GM21723 (cell line): ENCODE results near the gene P2RX2.

Source experiments
- ATAC-seq: cut with Tn5 transposase; IDR thresholded peaks from one replicate; pipeline ENCODE4 v1.9.1; 2021; ENCODE audit warnings: mild to moderate bottlenecking, moderate library complexity; ENCODE audit not compliant: unreplicated experiment

P2RX2 gene

DNA sequence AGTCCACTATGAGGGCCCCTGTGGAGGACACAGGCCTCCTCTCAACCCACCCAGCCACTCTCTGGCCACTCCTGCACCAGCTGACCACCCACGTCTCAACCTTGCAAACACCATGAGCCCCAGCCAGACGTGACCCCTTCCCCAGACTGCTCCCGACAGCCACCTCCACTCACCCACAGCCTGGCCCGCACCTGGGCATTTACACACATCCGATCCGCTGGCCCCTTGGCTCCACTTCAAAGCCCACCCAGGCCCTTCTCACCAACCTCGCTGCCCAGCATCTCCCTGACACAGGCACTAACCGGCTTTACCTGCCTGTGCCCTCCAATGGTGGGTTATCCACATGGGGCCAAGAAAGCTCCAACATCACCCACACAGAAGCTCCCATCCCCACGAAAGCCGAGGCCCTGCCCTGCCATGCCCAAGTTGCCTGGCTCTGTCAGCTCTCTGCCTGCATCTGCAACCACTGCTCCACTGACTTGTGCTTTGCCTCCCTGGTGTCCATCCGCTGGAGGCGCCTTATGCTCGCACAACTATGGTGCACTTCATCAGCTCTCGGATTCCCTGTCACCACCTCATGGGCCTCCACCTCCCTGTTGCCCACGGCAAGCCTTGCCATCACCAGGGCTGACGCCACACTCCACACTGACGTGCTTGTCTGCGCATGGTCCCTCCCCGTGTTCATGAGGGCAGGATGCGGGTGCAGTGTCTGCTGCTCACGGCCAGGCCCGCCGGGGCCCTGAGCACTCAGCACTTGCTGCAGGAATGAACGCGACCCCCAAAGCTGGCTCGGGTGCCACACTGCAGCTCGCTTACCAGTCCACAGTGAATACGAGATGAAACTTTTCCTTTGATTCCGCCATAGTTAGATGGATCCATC, 16.7 kb downstream of the P2RX2 start:
- ATAC-seq, result no peak

DNA sequence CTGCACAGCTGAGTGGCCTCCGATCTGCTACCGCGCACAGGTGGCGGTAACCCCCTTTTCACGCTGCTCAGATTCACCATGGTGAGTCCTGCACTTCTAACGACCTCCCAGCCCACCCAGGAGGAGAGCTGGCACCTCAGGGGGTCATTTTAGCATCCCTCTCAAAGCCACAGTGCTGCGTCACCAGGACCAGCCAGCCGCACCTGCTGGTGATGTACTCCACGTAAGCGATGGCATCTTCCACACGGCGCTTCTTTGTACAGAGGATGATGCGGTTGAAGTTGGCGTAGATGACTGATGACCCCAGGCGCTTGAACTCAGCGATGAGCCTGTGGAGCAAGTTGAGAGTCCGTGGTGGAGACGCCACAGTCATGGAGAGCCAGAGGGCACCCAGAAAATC, 19.2 kb downstream of the P2RX2 start:
- ATAC-seq, result no peak

DNA sequence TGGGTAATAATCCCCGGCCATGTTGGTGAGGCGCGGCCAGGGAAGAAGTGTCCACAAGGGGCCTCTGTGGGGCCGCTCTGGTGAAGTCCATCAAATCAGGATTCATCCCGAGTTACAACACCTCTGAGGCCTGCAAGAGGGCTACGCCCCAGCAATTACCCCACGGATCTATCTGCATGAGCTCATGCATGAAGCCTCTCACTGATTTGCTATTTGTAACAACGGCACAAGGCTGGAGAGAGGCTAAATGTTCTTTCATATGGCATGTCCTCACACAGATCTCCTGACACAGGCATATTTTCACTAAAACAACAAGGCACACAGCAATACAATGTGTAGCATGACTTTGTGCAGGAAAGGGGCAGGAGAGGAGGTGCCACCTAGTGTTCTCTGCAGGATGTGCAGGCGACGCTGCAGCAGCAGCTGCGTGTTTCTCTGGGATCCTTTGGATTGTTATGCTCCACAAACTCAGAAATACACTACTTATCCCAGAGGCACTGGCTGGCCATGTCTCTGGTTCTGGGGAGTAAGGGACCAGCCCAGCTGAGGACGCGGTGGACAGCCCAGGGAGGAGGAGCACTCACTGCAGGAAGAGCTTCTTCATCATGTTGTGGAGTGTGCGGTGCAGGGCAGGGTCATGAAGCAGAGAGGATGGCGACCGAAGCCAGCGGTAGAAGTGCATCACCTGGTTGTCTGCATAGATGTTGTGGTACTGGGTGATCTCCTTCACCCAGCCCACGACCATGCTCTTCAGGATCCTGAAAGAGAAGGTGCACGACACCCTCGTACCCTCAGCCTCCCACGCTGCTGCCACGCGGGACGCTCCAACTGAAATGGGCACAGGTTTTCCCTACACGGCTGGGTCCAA, 20.2 kb downstream of the P2RX2 start:
- ATAC-seq, result no peak

DNA sequence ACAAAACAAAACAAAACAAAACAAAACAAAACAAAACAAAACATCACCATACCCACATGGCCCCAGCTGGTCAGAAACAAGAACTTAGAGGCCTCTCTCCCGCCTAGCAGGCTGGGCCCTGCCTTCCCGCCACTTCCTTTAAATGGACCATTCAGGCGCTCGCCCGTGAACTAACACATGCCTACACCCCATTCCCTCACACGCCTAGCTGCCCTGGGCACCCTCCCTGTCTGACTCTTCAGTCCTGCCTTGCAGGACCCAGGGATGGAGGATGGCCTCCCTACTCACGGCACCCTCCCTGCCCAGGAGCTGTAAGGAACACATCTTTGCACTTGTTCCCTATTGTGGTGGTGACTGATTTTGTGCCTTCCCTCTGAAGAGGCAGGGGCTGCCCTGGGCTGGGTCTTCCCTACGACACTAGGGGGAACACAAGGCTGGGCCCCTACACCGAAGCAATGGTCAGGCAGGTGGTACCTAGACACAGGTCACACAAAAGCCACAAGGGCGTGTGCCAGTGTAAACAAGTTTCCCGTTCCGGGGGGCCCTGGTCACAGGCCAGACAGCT, 21.5 kb downstream of the P2RX2 start:
- ATAC-seq, result no peak

DNA sequence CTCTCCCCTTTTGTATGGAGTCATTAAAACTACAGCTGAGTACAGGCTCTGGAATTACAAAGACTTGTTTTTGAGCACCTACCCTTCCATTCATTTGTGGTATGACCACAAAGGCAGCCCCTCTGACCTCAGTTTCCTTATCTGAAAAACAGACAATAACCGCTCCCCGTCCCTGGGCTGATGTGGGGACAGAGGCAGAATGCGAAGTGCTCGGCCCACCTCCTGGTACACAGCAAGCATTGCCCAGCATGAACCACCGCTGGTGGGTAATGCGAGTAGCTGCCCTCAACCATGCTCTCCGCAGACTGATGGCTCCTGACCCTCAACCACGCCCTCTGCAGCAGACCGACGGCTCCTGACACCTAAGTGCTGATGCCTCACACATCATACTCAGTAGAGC, 22.4 kb downstream of the P2RX2 start:
- no peak for ATAC-seq

DNA sequence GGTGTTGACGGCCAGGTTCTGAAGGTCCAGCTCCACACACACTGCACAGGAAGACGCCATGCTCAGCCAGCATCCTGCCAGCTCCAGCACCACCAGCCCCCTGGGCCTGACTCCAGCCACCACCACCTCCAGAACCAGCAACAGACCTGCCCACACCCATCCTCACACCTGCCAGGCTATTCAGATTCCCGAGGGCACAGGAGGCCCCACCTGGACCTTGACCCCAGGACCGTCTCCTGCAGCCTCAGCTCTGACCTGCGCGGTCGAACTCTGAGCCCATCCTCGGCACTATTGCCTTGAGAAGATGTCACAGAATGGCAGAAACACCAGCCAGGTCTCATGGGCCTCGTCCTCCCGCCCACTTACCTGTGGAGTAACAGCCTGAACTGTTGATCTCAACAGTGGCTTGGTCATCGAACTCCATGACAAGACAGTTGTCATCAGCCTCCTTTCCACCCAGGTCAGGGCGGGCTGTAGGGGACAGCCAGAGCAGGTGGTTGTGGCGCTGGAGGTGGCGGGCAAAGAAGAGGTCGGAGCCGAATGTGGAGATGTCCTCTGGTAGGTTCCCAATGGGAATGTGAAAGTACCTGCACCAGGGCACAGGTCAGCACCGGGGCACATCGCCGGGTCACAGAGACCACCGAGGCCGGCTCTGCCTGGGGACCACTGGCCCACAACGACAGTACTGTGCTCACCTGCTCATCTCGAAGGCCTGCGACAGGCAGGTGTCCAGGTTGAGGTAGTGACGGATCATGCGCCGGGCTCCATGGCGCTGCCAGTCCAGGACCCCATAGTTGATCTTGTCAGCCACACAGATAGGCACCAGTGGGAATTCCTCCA, 23.5 kb downstream of the P2RX2 start:
- ATAC-seq, result no peak

DNA sequence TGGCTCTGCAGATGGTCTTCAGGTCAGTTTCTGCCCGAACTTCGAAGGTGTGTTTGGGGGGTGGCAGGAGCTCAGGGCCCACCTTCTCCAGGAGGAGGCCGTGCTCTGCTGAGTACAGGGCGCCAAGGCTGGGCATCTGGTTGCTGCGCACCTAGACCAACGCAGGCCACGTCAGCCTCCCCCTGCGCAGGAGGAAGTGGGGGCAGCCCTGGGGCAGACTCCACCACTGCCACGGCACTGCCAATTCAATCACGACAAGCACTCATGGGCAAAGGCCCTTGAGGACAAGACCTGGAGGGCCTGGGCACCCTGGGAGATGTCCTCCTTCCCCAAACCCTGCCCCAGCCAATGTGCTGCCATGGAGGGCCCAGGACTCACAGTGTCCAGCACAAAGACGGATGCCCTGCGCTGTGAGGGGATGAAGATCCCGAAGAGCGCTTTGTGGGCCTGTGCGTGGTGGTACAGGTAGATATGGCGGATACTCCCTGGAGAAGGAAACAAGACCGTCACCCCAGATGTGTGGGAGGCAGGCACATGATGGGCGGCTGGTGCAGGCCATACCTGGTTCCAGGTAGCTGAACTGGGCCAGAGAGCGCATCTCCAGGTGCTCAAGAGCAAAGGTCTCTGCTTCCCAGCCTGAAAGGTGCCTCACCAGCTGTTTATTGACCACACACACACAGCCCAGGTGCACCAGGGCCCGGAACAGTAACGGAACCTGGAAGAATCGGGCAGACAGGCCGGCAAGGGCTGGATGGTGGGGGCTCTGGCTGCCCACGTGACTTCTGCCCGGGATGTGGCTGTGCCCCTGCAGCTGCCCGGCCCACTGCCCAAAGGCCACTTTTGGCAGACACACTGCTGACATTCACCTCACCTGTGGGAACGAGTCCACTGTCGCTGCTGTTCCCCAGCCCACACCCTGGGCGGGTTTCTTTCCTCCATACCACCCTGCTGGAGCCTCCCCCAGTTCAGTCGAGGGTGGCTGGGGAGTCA, 24.6 kb downstream of the P2RX2 start:
- no peak for ATAC-seq

DNA sequence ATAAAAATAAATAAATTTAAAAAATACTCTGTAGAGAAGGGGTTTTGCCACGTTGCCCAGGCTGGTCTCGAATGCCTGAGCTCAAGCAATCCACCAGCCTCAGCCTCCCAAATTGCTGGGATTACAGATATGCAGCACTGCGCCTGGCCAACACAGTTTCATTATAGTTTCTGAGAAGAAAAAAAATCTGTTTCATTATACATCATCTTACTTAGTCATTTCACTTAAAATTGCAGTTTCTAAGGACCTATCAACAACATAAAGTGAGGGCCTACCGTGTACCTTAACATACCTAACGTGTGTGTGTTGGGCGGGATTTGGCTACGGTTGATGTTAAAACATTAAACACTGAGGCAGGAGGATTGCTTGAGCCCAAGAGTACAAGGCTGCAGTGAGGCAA, 28.3 kb downstream of the P2RX2 start:
- ATAC-seq, result no peak

DNA sequence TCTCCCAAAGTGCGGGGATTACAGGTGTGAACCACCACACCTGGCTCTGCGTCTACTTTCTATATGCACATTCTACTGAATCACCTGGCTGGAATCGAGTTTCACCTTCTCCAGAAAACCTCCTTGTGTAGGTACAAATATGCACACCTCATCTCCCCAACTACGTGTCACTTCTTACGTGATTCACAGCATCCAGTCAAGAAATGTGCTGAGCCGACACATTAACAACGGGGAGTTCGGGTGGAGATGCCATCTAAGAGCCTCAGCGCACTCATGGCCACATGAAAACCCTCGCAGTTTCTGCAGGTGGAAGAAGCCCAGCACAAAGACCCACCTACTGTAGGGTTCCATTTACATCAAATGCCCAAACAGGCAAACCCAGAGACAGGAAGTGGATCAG, 29.3 kb downstream of the P2RX2 start:
- no peak for ATAC-seq

DNA sequence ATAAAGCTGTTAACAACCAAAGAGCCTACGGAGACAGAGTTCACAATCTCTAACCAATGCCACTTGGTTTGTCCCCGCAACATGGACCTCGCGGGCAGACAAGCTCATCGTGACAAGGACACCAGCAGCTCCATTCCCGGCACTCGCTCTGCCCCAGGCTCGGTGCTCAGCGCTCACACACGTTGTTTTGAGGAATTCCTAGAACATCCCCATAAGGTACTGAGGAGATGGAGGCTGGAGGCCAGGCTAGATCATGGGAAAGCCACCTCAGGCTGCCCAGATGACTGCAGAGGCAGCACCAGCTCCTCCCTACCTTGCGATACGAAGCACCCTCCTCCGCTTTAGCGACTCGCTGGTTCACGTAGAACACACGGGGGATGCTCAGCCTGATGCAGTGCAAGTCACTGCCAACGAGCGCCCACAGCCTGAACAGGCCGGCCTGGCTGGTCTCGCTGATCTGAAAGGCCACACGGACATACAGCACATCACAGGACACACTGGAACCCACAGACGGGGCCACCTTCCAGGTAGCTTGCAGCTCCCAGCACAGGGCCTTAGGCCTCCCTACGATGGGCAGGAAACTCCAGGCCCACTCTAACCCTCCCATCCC, 30.1 kb downstream of the P2RX2 start:
- ATAC-seq, result no peak

DNA sequence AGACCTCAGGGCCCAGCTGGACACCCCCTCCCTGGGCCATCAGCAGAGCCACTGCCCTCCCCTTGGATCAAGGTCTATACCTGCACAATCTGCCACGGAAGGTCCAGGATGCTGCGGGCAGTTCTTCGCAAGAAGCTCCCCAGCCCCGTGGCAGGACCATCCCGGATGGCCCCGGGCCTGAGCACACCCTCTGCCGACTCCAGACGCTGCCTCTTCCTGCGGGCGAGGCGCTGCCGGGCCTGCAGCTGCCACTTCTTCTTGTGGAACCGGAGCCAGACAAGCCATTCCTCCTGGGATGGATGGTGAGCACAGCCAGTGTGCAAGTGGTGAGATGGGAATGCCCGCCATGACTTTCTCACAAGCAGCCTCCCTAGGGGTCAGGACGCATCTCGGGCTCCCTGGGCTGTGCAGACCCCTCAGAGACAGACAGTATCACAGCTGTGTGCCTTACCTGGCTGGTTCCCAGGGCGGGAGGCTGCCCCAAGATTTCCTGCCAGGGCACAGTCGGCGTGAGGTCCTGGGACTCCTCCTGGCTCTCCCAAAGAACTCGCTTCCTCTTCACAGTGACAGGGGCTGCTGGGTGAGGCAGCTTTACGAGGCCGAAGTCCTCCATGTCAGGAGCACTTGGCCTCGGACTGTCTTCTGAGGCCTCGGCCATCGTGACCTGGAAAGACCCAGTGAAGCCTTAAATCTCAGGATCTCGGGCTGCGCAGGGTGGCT, 30.8 kb downstream of the P2RX2 start:
- no peak for ATAC-seq

DNA sequence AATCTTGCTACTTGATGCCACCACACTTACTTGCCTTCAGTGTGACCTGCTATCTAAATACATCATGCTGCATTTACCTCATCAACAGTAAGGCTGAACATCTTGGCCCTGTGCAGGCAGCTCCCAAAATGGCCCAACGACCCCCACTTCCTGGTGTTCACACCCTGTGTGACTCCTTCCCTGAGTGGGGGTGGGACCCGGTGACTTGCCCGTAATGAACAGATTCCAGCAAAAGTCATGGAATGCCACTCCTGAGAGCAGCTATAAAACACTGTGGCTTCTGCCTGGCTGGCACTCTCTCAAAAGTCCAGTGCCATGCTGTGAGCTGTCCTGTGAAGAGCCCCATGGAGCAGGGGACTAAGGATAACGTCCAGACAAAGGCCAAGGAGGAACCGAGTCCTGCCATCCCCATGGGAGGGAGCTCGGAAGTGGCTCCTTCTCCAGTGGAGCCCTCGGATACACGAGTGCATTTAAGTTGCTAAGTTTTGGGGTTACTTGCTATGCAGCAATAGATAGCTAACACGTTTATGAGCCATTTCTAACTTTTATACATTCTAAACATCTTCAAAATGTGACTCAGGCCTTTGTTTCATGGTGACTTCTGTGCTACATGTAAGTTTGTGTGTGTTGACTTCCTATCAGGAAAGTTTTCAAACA, 33.0 kb downstream of the P2RX2 start:
- no peak for ATAC-seq

DNA sequence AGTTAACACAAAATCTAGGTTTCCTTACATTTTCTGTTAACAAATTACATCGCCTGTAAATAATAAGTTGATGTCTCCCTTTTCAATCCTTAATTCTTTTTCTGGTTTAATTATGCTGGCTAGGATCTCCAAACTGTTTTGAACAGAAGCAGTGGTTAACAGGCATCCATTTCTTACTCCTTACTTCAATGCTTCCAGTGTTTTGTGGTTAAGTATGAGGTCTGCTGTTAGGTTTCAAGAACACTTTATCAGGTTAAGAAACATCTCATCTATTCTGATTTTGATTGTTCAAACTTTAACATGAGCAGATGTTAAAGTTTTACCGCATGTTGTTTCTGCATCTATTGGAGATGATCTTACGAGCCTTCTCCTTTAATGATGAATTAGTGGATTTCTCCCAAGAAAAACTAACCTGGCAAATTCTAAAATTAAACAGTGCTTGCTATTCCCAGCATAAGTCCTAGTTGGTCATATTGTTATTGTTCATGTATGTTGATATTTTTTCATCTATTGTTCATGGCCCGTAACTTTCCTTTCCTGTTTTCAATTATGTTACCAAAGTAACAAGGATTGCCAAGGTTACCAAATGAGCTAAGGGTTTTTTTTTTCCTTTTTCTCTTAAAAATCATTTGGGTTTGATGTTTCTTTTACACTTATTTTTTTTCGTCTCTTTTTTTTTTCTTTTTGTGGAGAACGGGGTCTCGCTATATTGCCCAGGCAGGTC, 35.2 kb downstream of the P2RX2 start:
- no peak for ATAC-seq

DNA sequence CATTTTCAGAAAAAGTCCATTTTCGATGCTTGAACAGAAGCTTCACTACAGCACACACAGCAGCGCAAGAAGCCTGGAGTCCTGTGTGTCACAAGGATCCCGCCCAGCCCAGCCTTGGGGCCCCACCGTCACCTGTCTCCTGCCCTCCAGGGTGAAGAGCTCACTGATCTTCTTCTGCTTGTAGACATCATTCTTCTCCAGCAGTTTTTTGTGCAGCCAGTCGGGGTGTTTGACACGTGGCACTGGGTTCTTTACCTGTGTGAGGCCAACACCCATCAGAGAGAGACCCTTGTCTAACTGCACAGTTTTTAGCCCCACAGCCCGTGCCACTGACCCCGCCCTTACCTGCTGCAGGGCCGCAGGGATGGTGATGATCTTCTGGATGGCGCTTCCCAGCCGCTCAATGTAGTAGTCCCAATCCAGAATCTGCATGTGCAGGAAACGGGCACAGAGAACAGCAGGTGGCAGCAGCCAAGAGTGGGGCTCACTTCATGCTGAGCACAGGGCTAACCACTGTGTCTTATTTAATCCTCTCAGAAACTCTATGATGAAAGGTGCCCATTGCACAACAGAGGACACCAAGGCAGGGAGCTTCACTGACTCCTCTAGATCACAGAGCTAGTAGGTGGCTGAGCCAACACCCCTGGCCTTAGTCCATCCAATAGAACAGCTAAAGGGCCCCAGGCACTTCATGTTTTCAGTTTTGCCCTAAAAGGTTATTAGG, 38.6 kb downstream of the P2RX2 start:
- ATAC-seq, result no peak

DNA sequence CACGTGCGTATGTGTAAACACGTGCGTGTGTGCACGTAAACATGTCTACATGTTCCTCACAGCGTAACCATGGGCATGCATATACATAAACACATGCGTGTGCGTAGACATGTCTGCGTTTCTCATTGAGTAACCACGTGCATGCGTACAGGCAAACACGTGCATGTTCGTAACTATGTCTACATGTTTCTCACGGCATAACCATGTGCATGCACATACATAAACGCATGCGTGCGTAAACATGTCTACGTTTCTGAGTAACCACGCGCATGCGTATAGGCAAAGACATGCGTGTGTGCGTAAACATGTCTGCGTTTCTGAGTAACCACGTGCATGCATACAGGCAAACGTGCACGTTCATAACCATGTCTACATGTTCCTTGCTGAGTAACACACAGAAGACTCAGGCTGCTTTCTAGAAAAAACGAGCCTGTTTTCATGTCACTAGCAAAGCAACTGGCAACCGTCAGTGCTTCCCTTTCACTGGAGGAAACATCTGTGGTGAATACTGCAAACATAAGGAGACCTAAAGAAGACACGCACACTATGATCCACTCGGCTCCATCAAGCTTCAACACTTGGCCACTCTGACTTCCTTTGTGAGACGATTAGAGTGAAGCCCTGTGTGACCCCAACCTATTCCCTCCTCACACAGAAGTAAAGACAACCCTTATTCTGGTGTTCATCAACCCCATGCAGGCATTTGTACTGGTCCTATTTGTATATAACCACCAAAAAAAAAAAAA, 39.7 kb downstream of the P2RX2 start:
- no peak for ATAC-seq

DNA sequence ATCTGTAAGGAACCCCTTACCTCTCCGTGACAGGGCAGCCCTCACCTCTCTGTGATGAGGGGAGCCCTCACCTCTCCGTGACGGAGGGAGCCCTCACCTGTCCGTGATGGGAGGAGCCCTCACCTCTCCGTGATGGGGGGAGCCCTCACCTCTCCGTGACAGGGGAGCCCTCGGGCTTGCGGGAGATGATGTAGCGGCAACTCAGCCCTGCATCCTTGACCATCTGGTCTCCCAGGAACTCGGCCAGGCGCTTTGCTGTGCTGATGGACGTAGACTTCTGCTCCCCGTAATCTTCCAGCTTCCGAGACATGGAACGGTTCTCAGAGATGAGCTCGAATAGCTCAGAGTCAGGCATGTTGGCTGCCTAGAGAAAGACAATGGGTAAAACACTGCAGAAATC, 40.6 kb downstream of the P2RX2 start:
- ATAC-seq, result no peak
